Colonic mucosa (tissue), 4 donors: ENCODE results near the gene ABCA2. TPM values are rescaled to one million over a fixed set of nuclear protein-coding genes. Genes with fewer than 3 reads are reported as not detected.

Experiments
- DNase-seq: peaks from one replicate; pipeline ENCODE4 v3.0.0-alpha.2; 2020
- H3K27ac ChIP-seq: fragments of 200-600 bp; one replicate; pipeline ENCODE4 v1.8.0; 2021
- H3K27me3 ChIP-seq: fragments of 200-600 bp; one replicate; pipeline ENCODE4 v1.8.0; 2021
- H3K36me3 ChIP-seq: fragments of 200-600 bp; one replicate; pipeline ENCODE4 v1.8.0; 2021
- H3K4me1 ChIP-seq: fragments of 200-600 bp; one replicate; pipeline ENCODE4 v1.8.0; 2021; ENCODE audit warnings: mild to moderate bottlenecking
- H3K4me3 ChIP-seq: fragments of 200-600 bp; one replicate; pipeline ENCODE4 v1.8.0; 2021
- H3K9ac ChIP-seq, 2 donors: one replicate each; pipeline ENCODE4 v1.7.0; 2013; ENCODE audit warnings: control low read depth in 2 of 2, low read depth in 2 of 2, low read length in 2 of 2
- H3K9me3 ChIP-seq: fragments of 200-600 bp; one replicate; pipeline ENCODE4 v1.8.0; 2021
- CTCF ChIP-seq: fragments of 200-600 bp; IDR thresholded peaks from one replicate; pipeline ENCODE4 v1.8.0; 2022; ENCODE audit warnings: antibody characterized with exemption, mild to moderate bottlenecking
- intact Hi-C: fragments of 100-400 bp; cut with DNase I; formaldehyde crosslinking; loops from one replicate; pipeline ENCODE4 v1.14.1; 2022
- total RNA-seq, 2 donors: library from RNA; stranded (reverse); fragmentation: NEBNext Ultra II Directional in 1 of 2; extraction: Animal tissue kit (Norgen Biotek cat#: 25700) in 1 of 2; gene quantifications; one replicate each; pipeline ENCODE4 v1.2.1, GENCODE V29; 2021
- donor health status: healthy.
- donor health status: DM: no; HTN: no; CAD: no.
- donor health status: DM: no; HTN: no; CAD: no.

Gene ABCA2
- total RNA-seq, 2 donors from 2014 or later: 22.4 to 47.5 TPM

GRCh38 chr9:137029058-137029936 lies 1.3 kb upstream of the ABCA2 start:
- intact Hi-C loops: loop anchor here (2.0 kb wide), 1 partner anchor 84 kb away; the partner anchor contains the start of genes C8G and FBXW5
- DNase-seq: peak; percentile 87
- H3K4me1 ChIP-seq: peaks cover 25% of the 10 kb centered on the region
- no peaks in the 10 kb centered on the region for H3K9me3 ChIP-seq
- peak overlapping the region; percentile 46 for H3K27ac ChIP-seq
- H3K27me3 ChIP-seq: no peaks in the 10 kb centered on the region
- peak overlapping the region; percentile 52 for H3K4me3 ChIP-seq
- H3K9ac ChIP-seq: peak overlapping the region in 1 of 2 donors; percentile 52
- H3K36me3 ChIP-seq: no peaks in the 10 kb centered on the region
- TF ChIP-seq CTCF: peak; percentile 91

- H3K36me3 ChIP-seq: no peaks in the 10 kb centered on the region
- H3K27me3 ChIP-seq: no peaks in the 10 kb centered on the region
- H3K9me3 ChIP-seq: no peaks in the 10 kb centered on the region
- peak; percentile 83 for DNase-seq
- peak; percentile 25 for TF ChIP-seq CTCF
- H3K4me1 ChIP-seq: peaks cover 24% of the 10 kb centered on the region
- intact Hi-C loops: loop anchor here (2.0 kb wide), 1 partner anchor 84 kb away; the partner anchor contains the start of genes C8G and FBXW5
- H3K27ac ChIP-seq: peak overlapping the region; percentile 46
- H3K9ac ChIP-seq: peak overlapping the region; percentile 71 to 78
- H3K4me3 ChIP-seq: peak overlapping the region; percentile 52
These were observed 423 bp upstream of the ABCA2 start for GRCh38 chr9:137028263-137029057.

DNA sequence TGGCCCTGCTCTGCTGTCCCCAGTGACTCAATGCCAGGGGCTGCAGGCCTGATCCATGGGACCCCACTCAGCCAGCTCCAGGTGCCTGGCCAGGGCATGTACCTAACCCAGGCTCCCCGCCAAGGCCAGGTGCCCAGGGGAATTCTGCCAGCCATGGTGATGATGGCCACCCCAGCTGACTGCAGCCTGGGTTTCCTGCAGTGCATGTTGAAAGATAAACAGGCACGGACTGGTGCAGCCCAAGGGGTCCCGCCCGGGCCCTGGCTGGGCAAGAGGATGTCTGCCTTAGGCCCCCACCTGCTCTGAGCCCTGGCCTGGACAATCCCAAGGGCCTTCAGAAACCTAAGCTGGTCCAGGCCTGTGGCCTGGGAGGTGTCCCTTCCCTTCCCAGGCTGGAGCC lies 1.2 kb downstream of the ABCA2 start:
- H3K4me1 ChIP-seq: peaks cover 32% of the 10 kb centered on the region
- no peaks in the 10 kb centered on the region for H3K36me3 ChIP-seq
- peak overlapping the region; percentile 19 to 66 for H3K9ac ChIP-seq
- intact Hi-C loops: no loop called here
- H3K27ac ChIP-seq: no peak overlapping the region
- no peak for TF ChIP-seq CTCF
- DNase-seq: no peak
- no peaks in the 10 kb centered on the region for H3K27me3 ChIP-seq
- H3K4me3 ChIP-seq: peak overlapping the region; percentile 43
- H3K9me3 ChIP-seq: no peaks in the 10 kb centered on the region

- Histone ChIP-seq H3K4me1 (peaks cover 34% of the 10 kb centered on the region), H3K9ac (peak overlapping the region in 1 of 2 donors; percentile 5), H3K9me3 (no peaks in the 10 kb centered on the region), H3K4me3 (no peak overlapping the region), H3K27ac (no peak overlapping the region), H3K36me3 (no peaks in the 10 kb centered on the region), H3K27me3 (no peaks in the 10 kb centered on the region)
- no peak for DNase-seq
- intact Hi-C loops: no loop called here
- TF ChIP-seq CTCF: no peak
These were observed 1.7 kb downstream of the ABCA2 start for GRCh38 chr9:137026384-137026783.

GRCh38 chr9:137025517-137025966 lies 2.5 kb downstream of the ABCA2 start:
- H3K27me3 ChIP-seq: no peaks in the 10 kb centered on the region
- H3K4me3 ChIP-seq: no peak overlapping the region
- H3K27ac ChIP-seq: no peak overlapping the region
- H3K9ac ChIP-seq: peak overlapping the region in 1 of 2 donors; percentile 26
- intact Hi-C loops: no loop called here
- TF ChIP-seq CTCF: no peak
- DNase-seq: peak; percentile 59
- H3K9me3 ChIP-seq: no peaks in the 10 kb centered on the region
- no peaks in the 10 kb centered on the region for H3K36me3 ChIP-seq
- peaks cover 30% of the 10 kb centered on the region for H3K4me1 ChIP-seq
